Measurements from ENCODE around the gene IFITM1.

Gene IFITM1

DNA sequence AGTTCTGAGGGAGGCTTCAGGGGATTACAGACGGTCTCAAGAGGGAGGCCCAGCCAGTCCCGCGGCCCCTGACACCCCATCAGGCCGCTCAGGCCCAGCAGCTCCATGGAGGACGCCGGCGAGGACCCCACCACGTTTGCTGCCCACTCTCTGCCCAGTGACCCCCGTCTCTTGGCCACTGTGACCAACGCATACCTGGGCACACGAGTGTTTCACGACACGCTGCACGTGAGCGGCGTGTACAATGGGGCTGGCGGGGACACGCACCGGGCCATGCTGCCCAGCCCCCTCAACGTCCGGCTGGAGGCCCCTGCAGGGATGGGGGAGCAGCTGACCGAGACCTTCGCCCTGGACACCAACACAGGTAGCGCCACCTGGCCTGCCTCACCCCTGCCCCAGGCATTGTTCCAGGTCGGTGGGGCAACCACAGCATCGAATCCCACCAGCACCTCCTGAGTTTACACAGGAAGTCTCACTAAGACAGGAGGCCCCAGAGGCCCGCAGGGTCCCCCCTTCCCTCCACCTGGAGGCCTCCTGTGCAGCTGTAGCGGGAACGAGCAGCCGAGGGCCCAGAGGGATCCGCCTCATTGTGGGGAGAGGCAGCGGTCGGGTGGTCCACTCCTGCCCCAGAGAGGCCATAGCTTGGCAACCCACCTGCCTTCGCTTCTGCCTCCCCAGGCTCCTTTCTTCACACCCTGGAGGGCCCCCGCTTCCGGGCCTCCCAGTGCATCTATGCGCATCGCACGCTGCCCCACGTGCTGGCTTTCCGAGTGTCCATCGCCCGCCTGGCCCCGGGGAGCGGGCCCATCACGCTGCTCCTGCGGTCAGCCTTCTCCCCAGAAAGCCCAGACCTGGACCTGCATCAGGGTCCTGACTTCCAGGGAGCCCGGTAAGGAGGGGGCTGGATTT is 23.9 kb upstream of the IFITM1 start:
- H3K4me3 ChIP-seq (ENCODE audit: low read depth, low read length) = peak overlapping the region; percentile 59

DNA sequence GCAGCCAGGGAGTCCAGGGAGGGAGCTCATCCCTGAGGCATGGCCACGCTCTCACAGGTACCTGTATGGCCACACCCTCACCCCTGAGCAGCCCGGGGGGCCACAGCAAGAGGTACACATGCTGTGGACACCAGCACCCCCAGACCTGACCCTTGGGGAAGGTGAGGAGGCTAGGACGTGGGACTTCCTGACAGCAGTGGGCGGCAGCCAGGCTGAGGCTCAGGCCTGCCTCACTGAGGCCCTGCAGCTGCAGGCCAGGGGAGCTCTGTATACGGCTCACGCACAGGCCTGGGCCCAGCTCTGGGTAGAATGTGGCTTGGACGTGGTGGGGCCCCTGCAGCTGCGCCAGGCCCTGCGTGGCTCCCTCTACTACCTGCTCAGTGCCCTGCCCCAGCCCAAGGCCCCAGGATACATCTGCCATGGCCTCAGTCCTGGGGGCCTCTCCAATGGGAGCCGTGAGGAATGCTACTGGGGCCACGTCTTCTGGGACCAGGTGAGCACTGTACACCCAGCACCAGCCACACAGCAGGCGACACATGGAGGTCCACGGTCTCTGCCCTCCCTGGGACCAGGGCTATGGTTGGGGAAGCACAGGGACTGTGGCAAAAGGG is 23.1 kb upstream of the IFITM1 start:
- Histone ChIP-seq H3K27me3 (ENCODE audit: insufficient read depth, low read length) (peaks cover 5% of the 10 kb centered on the region; the same call in 1 of the 2 replicates), H3K4me1 (ENCODE audit: control insufficient read depth, insufficient read depth, low read length, unreplicated experiment) (peaks cover 3% of the 10 kb centered on the region), H3K36me3 (ENCODE audit: insufficient read depth, low read length) (no peaks in the 10 kb centered on the region), H3K4me3 (ENCODE audit: low read depth, low read length) (no peak overlapping the region), H3K79me2 (ENCODE audit: control insufficient read depth, insufficient read depth, low read length, unreplicated experiment) (no peaks in the 10 kb centered on the region), H3K27ac (ENCODE audit: low read depth, low read length) (no peak overlapping the region), H2AFZ (ENCODE audit: low read length, unreplicated experiment) (no peak overlapping the region)

More for the DNA sequence above, 23.9 kb upstream of the IFITM1 start:
- H3K79me2 ChIP-seq (ENCODE audit: control insufficient read depth, insufficient read depth, low read length, unreplicated experiment) = no peaks in the 10 kb centered on the region
- H3K4me1 ChIP-seq (ENCODE audit: control insufficient read depth, insufficient read depth, low read length, unreplicated experiment) = peaks cover 3% of the 10 kb centered on the region
- peaks cover 5% of the 10 kb centered on the region; the same call in 1 of the 2 replicates for H3K27me3 ChIP-seq (ENCODE audit: insufficient read depth, low read length)
- no peak overlapping the region for H3K27ac ChIP-seq (ENCODE audit: low read depth, low read length)
- no peaks in the 10 kb centered on the region for H3K36me3 ChIP-seq (ENCODE audit: insufficient read depth, low read length)
- H2AFZ ChIP-seq (ENCODE audit: low read length, unreplicated experiment) = no peak overlapping the region

DNA sequence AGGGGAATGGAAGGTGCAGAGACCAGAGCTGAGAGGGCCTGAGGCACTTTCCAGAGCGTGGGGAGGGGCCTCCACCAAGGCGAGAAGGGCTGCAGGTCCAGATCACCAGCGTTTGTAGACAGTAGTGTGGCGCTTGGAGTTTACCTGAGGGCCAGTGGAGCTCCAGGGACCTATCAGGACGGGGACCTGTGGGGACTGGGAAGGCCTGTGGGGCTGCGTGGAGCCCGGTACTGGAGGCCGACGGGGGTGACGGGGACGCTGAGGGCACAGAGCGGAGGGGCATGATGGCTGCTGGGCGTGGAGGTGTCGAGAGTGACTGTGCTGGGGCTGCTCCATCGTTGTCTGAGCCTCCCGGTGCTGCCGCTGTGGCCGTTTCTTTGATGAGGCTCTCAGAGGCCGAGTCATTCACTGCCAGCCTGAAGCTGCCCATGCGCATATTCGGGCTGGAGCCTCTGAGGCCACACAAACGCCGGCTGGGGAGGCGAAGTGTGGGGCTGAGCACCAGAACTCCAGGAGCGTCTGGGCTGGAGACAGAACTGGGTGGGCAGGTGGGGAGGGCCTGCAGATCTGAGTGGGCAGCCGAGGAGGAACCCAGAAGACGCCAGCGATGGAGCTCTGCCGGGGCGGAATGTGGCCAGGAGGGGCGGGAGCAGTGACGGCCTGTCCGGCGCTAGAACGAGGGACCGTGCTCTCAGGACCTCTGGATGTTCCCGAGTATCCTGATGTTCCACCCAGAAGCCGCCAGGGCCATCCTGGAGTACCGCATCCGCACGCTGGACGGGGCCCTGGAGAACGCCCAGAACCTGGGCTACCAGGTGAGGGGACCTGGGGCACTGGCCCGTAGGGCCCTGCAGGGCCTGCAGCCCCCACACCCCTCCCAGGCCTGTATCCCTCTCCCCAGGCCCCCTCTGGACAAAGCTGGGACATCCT is 22.3 kb upstream of the IFITM1 start:
- H3K36me3 ChIP-seq (ENCODE audit: insufficient read depth, low read length) = no peaks in the 10 kb centered on the region
- no peaks in the 10 kb centered on the region for H3K79me2 ChIP-seq (ENCODE audit: control insufficient read depth, insufficient read depth, low read length, unreplicated experiment)
- H2AFZ ChIP-seq (ENCODE audit: low read length, unreplicated experiment) = no peak overlapping the region
- no peak overlapping the region for H3K27ac ChIP-seq (ENCODE audit: low read depth, low read length)
- H3K27me3 ChIP-seq (ENCODE audit: insufficient read depth, low read length) = peaks cover 5% of the 10 kb centered on the region; the same call in 1 of the 2 replicates
- H3K4me3 ChIP-seq (ENCODE audit: low read depth, low read length) = no peak overlapping the region
- H3K4me1 ChIP-seq (ENCODE audit: control insufficient read depth, insufficient read depth, low read length, unreplicated experiment) = peaks cover 3% of the 10 kb centered on the region

DNA sequence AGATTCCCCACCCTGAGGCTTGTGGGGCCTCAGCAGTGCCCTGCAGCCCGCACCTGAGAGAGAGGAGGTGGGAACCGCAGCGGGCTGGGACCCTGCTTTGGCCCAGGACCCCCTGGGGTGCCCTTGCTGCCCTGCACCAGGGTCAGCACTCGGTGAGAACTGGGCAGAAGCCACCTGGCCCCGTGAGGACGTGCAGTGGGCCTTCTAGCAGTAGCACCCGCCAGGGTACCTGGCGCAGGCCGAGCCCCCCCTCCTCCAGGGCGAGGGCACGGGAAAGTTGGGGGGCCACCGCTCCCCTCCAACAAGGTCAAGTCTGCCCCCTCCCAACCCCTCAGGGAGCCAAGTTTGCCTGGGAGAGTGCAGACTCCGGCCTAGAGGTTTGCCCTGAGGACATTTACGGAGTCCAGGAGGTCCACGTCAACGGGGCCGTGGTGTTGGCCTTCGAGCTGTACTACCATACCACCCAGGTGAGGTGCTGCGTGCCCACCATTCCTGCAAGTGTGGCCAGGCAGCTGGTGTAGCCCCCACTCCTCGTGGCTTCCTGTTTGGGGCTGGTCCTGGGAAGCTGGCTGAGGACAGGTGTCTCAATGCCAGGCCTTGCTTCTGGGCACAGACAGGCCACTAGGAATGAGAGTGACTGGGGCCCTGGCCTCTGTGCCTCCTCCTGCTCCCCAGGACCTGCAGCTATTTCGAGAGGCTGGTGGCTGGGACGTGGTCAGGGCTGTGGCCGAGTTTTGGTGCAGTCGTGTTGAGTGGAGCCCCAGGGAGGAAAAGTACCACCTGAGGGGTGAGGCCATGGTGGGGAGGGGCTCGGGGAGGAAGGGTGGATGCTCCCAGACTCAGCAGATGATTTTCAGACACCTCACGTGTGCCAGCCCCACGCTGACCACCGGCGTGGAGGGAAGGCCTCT is 21.4 kb upstream of the IFITM1 start:
- no peak overlapping the region for H2AFZ ChIP-seq (ENCODE audit: low read length, unreplicated experiment)
- H3K27me3 ChIP-seq (ENCODE audit: insufficient read depth, low read length) = peaks cover 5% of the 10 kb centered on the region; the same call in 1 of the 2 replicates
- no peak overlapping the region for H3K27ac ChIP-seq (ENCODE audit: low read depth, low read length)
- H3K4me1 ChIP-seq (ENCODE audit: control insufficient read depth, insufficient read depth, low read length, unreplicated experiment) = peaks cover 3% of the 10 kb centered on the region
- no peaks in the 10 kb centered on the region for H3K36me3 ChIP-seq (ENCODE audit: insufficient read depth, low read length)
- H3K4me3 ChIP-seq (ENCODE audit: low read depth, low read length) = no peak overlapping the region
- H3K79me2 ChIP-seq (ENCODE audit: control insufficient read depth, insufficient read depth, low read length, unreplicated experiment) = no peaks in the 10 kb centered on the region

DNA sequence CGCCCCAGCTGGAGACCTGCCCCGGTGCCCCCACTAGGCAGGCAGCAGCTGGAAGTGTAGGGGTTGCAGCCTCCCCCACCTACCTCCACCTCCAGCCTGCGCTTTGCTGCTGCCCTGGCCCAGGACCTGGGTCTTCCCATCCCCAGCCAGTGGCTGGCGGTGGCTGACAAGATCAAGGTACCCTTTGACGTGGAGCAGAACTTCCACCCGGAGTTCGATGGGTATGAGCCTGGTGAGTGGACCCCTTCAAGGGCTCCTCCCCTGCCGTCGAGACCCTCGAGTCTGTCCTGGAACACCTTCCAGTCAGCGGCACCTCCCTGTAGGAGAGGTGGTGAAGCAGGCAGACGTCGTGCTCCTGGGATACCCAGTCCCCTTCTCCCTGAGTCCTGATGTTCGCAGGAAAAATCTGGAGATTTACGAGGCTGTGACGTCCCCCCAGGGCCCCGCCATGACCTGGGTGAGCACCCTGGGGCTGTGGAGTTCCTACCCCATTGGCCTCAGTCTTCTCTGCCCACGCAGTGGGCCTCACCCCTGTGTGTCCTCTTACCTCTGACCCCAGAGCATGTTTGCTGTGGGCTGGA is 20.5 kb upstream of the IFITM1 start:
- H3K27ac ChIP-seq (ENCODE audit: low read depth, low read length) = no peak overlapping the region
- no peak overlapping the region for H3K4me3 ChIP-seq (ENCODE audit: low read depth, low read length)
- no peak overlapping the region for H2AFZ ChIP-seq (ENCODE audit: low read length, unreplicated experiment)
- H3K79me2 ChIP-seq (ENCODE audit: control insufficient read depth, insufficient read depth, low read length, unreplicated experiment) = no peaks in the 10 kb centered on the region
- no peaks in the 10 kb centered on the region for H3K27me3 ChIP-seq (ENCODE audit: insufficient read depth, low read length)
- H3K4me1 ChIP-seq (ENCODE audit: control insufficient read depth, insufficient read depth, low read length, unreplicated experiment) = peaks cover 3% of the 10 kb centered on the region
- no peaks in the 10 kb centered on the region for H3K36me3 ChIP-seq (ENCODE audit: insufficient read depth, low read length)

DNA sequence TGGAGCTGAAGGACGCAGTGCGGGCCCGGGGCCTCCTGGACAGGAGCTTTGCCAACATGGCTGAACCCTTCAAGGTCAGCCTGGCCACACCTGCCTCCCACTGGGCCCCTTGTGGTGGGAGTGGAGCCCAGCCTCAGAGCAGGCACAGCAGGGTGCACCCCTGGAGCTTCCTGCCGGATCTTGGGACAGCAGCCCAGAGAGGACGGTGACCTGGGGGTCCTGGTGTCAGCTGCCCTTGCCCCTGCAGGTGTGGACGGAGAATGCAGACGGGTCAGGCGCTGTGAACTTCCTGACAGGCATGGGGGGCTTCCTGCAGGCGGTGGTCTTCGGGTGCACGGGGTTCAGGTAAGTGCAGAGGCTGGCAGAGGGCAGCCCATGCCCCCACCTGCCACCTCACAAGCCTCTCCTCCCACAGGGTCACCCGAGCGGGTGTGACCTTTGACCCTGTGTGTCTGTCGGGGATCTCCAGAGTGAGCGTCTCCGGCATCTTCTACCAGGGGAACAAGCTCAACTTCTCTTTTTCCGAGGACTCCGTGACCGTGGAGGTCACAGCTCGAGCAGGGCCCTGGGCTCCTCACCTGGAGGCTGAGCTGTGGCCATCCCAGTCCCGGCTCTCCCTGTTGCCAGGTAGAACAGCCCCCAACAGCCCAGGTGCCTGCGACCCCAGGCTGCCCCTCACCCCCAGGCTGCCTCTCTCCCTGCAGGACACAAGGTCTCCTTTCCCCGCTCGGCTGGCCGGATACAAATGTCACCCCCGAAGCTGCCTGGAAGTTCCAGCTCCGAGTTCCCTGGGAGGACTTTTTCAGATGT is 19.8 kb upstream of the IFITM1 start:
- H3K79me2 ChIP-seq (ENCODE audit: control insufficient read depth, insufficient read depth, low read length, unreplicated experiment) = no peaks in the 10 kb centered on the region
- H3K27me3 ChIP-seq (ENCODE audit: insufficient read depth, low read length) = no peaks in the 10 kb centered on the region
- H3K4me1 ChIP-seq (ENCODE audit: control insufficient read depth, insufficient read depth, low read length, unreplicated experiment) = peaks cover 3% of the 10 kb centered on the region
- H3K27ac ChIP-seq (ENCODE audit: low read depth, low read length) = no peak overlapping the region
- H2AFZ ChIP-seq (ENCODE audit: low read length, unreplicated experiment) = no peak overlapping the region
- H3K36me3 ChIP-seq (ENCODE audit: insufficient read depth, low read length) = no peaks in the 10 kb centered on the region
- no peak overlapping the region for H3K4me3 ChIP-seq (ENCODE audit: low read depth, low read length)

DNA sequence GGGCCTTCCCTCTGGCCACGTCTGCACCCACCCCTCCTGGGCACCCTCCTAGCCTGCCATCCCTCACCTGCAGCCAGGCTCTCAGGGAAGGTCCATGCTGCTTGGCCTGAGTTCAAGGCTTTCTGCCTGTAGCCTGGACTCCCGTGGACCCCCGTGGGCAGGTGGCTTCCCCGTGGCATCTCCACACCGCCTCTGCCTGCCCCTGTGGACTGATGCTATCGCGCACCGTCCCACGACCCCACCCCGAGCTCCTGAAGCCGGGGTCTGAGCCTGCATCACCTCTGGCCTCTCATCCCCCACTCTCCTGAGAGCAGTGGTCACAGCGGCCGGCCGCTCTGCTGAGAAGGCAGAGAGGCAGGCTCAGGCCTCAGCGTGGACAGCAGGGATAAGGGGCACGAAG is 19.1 kb upstream of the IFITM1 start:
- no peak overlapping the region for H2AFZ ChIP-seq (ENCODE audit: low read length, unreplicated experiment)
- no peak overlapping the region for H3K27ac ChIP-seq (ENCODE audit: low read depth, low read length)
- H3K36me3 ChIP-seq (ENCODE audit: insufficient read depth, low read length) = no peaks in the 10 kb centered on the region
- H3K27me3 ChIP-seq (ENCODE audit: insufficient read depth, low read length) = no peaks in the 10 kb centered on the region; the same call in 1 of the 2 replicates
- H3K4me1 ChIP-seq (ENCODE audit: control insufficient read depth, insufficient read depth, low read length, unreplicated experiment) = no peaks in the 10 kb centered on the region
- H3K4me3 ChIP-seq (ENCODE audit: low read depth, low read length) = no peak overlapping the region
- H3K79me2 ChIP-seq (ENCODE audit: control insufficient read depth, insufficient read depth, low read length, unreplicated experiment) = no peaks in the 10 kb centered on the region

DNA sequence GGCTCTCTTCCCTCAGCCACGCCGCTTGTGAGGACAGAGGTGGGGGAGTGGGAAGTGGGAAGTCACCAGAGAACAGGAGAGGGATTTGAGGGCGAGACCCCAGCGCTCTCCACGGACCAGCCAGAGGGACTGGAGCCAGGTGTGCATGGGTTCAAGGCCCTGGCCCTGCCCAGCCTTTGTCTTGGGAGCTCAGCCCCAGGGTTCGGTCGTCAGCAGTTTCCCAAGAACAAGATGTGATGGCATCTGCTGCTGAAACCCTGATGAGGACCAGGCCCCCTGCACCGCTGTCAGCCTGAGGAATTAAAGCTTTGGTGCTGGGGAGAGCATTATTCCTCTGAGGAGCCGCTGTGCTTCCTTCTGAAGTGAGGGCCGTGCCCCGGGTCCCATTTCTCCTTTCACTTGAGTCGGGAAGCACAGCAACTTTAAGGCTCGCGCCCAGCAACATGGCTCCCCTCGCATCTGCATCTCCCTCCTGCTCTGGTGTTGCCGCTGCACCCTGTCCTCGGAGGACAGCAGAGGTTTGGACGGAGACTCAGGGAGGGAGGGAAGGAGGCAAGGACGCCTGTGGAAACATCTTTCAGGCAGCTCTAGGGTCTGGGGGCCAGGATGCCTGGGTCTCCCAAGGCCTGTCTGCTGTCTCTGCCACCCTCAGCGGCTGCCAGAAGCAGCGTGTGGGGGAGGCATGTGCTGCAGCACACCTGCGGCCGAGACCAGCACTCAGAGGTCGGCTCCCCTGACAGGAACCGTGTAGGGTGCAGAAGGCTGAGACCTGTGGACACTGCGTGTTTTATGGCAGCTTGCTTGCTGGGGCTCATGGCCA is 18.3 kb upstream of the IFITM1 start:
- no peaks in the 10 kb centered on the region for H3K36me3 ChIP-seq (ENCODE audit: insufficient read depth, low read length)
- H2AFZ ChIP-seq (ENCODE audit: low read length, unreplicated experiment) = no peak overlapping the region
- H3K4me3 ChIP-seq (ENCODE audit: low read depth, low read length) = no peak overlapping the region
- no peaks in the 10 kb centered on the region for H3K4me1 ChIP-seq (ENCODE audit: control insufficient read depth, insufficient read depth, low read length, unreplicated experiment)
- peaks cover 3% of the 10 kb centered on the region; the same call in 1 of the 2 replicates for H3K27me3 ChIP-seq (ENCODE audit: insufficient read depth, low read length)
- H3K79me2 ChIP-seq (ENCODE audit: control insufficient read depth, insufficient read depth, low read length, unreplicated experiment) = no peaks in the 10 kb centered on the region
- H3K27ac ChIP-seq (ENCODE audit: low read depth, low read length) = no peak overlapping the region

Data from ACC112 (cell line).